Measurements from ENCODE around the gene LRTM2. TPM values are rescaled to one million over a fixed set of nuclear protein-coding genes. Genes with fewer than 3 reads are reported as not detected.

LRTM2 gene
- total and polyA plus RNA-seq, 2 of the 4 experiments (the other 2 are of a cell fraction), result not detected

DNA sequence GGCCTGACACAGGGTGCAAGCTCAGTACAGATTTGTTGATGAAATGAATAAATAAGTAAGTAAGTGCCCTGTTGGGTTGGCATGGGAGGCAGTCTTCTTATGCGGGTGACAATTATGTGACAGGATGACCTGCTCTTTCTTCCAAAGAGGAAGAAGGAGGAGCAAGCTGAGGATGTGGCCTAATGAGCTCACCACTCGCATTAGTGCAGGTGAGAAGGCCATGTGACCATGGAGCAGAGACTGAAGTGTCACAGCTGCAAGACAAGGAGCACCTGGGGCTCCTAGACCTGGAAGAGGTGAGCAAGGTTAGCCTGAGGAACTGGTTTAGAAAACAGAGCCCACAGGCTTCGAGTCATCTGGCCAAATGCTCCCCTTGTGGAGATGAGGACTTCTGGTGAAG is 34.9 kb downstream of the LRTM2 start:
- ChIA-PET CTCF (no interaction called here), POLR2A (ENCODE audit: unreplicated experiment) (no interaction called here)
- no peaks in the 10 kb centered on the region for H3K79me1 ChIP-seq (ENCODE audit: low read depth in 1 of 2, low read length in 2 of 2)
- H2AK5ac ChIP-seq (ENCODE audit: low read depth, low read length), result no peak overlapping the region
- ATAC-seq (ENCODE audit: low read depth), result no peak
- peaks cover 25% of the 10 kb centered on the region for H3K27me3 ChIP-seq (ENCODE audit: control insufficient read depth, insufficient read depth, low read length)
- no peak overlapping the region for H4K91ac ChIP-seq (ENCODE audit: insufficient read depth, low read depth, low read length)
- no peaks in the 10 kb centered on the region for H3K4me1 ChIP-seq (ENCODE audit: control insufficient read depth, insufficient read depth, low read length)
- H2AK9ac ChIP-seq (replicated peaks; ENCODE audit: low read depth, low read length, poor library complexity), result no peak overlapping the region
- H4K8ac ChIP-seq (ENCODE audit: low read depth in 2 of 2, low read length in 2 of 2), result no peak overlapping the region
- H2BK5ac ChIP-seq (ENCODE audit: low read depth, low read length, poor library complexity, severe bottlenecking), result no peak overlapping the region
- no TSS peak for BruUV-seq (replicated peaks)
- peaks cover 23% of the 10 kb centered on the region for H3K9me3 ChIP-seq (ENCODE audit: control insufficient read depth, insufficient read depth, low read length)
- WGBS, 2 experiments (ENCODE audit: extremely low coverage in 2 of 2, insufficient read length in 1 of 2), result 39% methylated on average over 3 of the region's 3 CpGs; no CpG with 5 or more reads in 1 of the 2 experiments
- H3K56ac ChIP-seq (ENCODE audit: extremely low read depth, insufficient read depth, low read length), result no peak overlapping the region
- intact Hi-C loops (cut with micrococcal nuclease), result no loop called here
- no peak overlapping the region for H3K27ac ChIP-seq (ENCODE audit: insufficient read depth, low read length)
- dilution Hi-C loops (cut with HindIII; ENCODE audit: low sequenced_read_pairs, unreplicated experiment), result no loop called here
- H3K9ac ChIP-seq (ENCODE audit: low read depth, low read length), result no peak overlapping the region
- H2BK15ac ChIP-seq (ENCODE audit: low read depth, low read length), result no peak overlapping the region
- no peak overlapping the region for H3K14ac ChIP-seq (replicated peaks; ENCODE audit: low read depth, low read length)
- no peak overlapping the region for H3K23ac ChIP-seq (ENCODE audit: low read depth, low read length)
- TF ChIP-seq RAD21 (IDR thresholded peaks at IDR 0.05; ENCODE audit: low read length) (no peak), MAZ (IDR thresholded peaks at IDR 0.05; ENCODE audit: borderline replicate concordance, low read depth, low read length) (no peak), POLR2A (IDR thresholded peaks at IDR 0.05; ENCODE audit: low read depth, low read length) (no peak), CHD1 (IDR thresholded peaks at IDR 0.05; ENCODE audit: low read depth, low read length) (no peak), FOS (IDR thresholded peaks at IDR 0.05; ENCODE audit: low read depth, low read length) (no peak), RFX5 (IDR thresholded peaks at IDR 0.05; ENCODE audit: low read depth, low read length) (no peak), MXI1 (IDR thresholded peaks at IDR 0.05; ENCODE audit: borderline replicate concordance, low read depth, low read length) (no peak), CEBPB (IDR thresholded peaks at IDR 0.05; ENCODE audit: low read depth, low read length) (no peak), RCOR1 (IDR thresholded peaks at IDR 0.05; ENCODE audit: insufficient replicate concordance, low read length) (no peak), SMC3 (IDR thresholded peaks at IDR 0.05; ENCODE audit: low read depth, low read length) (no peak), NFE2L2 (IDR thresholded peaks at IDR 0.05; ENCODE audit: low read depth, low read length) (no peak), MAFK (IDR thresholded peaks at IDR 0.05; ENCODE audit: low read depth, low read length) (no peak), BHLHE40 (IDR thresholded peaks at IDR 0.05; ENCODE audit: low read depth, low read length) (no peak)
- TF ChIP-seq, protein P1, sequence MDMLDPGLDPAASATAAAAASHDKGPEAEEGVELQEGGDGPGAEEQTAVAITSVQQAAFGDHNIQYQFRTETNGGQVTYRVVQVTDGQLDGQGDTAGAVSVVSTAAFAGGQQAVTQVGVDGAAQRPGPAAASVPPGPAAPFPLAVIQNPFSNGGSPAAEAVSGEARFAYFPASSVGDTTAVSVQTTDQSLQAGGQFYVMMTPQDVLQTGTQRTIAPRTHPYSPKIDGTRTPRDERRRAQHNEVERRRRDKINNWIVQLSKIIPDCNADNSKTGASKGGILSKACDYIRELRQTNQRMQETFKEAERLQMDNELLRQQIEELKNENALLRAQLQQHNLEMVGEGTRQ (IDR thresholded peaks at IDR 0.05; ENCODE audit: low read depth, low read length), result no peak
- TF ChIP-seq, protein P2, sequence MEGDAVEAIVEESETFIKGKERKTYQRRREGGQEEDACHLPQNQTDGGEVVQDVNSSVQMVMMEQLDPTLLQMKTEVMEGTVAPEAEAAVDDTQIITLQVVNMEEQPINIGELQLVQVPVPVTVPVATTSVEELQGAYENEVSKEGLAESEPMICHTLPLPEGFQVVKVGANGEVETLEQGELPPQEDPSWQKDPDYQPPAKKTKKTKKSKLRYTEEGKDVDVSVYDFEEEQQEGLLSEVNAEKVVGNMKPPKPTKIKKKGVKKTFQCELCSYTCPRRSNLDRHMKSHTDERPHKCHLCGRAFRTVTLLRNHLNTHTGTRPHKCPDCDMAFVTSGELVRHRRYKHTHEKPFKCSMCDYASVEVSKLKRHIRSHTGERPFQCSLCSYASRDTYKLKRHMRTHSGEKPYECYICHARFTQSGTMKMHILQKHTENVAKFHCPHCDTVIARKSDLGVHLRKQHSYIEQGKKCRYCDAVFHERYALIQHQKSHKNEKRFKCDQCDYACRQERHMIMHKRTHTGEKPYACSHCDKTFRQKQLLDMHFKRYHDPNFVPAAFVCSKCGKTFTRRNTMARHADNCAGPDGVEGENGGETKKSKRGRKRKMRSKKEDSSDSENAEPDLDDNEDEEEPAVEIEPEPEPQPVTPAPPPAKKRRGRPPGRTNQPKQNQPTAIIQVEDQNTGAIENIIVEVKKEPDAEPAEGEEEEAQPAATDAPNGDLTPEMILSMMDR (conservative IDR thresholded peaks at IDR 0.05; ENCODE audit: low read depth, low read length), result no peak
- TF ChIP-seq, protein P3, sequence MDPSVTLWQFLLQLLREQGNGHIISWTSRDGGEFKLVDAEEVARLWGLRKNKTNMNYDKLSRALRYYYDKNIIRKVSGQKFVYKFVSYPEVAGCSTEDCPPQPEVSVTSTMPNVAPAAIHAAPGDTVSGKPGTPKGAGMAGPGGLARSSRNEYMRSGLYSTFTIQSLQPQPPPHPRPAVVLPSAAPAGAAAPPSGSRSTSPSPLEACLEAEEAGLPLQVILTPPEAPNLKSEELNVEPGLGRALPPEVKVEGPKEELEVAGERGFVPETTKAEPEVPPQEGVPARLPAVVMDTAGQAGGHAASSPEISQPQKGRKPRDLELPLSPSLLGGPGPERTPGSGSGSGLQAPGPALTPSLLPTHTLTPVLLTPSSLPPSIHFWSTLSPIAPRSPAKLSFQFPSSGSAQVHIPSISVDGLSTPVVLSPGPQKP (IDR thresholded peaks at IDR 0.05; ENCODE audit: borderline replicate concordance, low read depth, low read length), result no peak
- H3K9me1 ChIP-seq (ENCODE audit: insufficient read depth, low read length), result no peaks in the 10 kb centered on the region
- DNase-seq, result peak; percentile 9
- H3K36me3 ChIP-seq (ENCODE audit: control insufficient read depth, insufficient read depth, low read length), result no peaks in the 10 kb centered on the region
- H2BK120ac ChIP-seq (ENCODE audit: low read depth, low read length), result no peak overlapping the region
- in situ Hi-C loops (cut with MboI; ENCODE audit: low sequenced_read_pairs), result no loop called here
- no peak overlapping the region for H2AFZ ChIP-seq (replicated peaks; ENCODE audit: low read length, poor library complexity)
- no peak overlapping the region for H3K4ac ChIP-seq (ENCODE audit: low read depth, low read length)
- no peaks in the 10 kb centered on the region for H4K20me1 ChIP-seq (ENCODE audit: insufficient read depth, low read length)
- H3K18ac ChIP-seq (ENCODE audit: low read depth, low read length), result no peak overlapping the region
- no peak overlapping the region for H2BK20ac ChIP-seq (ENCODE audit: low read depth, low read length)
- H3K4me3 ChIP-seq (ENCODE audit: insufficient read depth, low read depth, low read length), result no peak overlapping the region
- no peak overlapping the region for H4K5ac ChIP-seq (ENCODE audit: low read depth, low read length)
- no peak overlapping the region for H3K4me2 ChIP-seq (ENCODE audit: low read depth, low read length)

Data from IMR-90 (cell line).